GM19328 (cell line): ENCODE results near the gene CKMT1A.
"Not testable (repeated sequence)": the region's sequence is repeated elsewhere in the genome, so short reads cannot be mapped to it uniquely, and the experiment has no call there.

Source experiments
- ATAC-seq: cut with Tn5 transposase; IDR thresholded peaks from one replicate; pipeline ENCODE4 v1.9.1; 2021; ENCODE audit warnings: mild to moderate bottlenecking, moderate library complexity; ENCODE audit not compliant: unreplicated experiment

The CKMT1A gene

GRCh38 chr15:43746903-43747309 lies 53.2 kb downstream of the CKMT1A start:
- ATAC-seq: not testable (repeated sequence)

DNA sequence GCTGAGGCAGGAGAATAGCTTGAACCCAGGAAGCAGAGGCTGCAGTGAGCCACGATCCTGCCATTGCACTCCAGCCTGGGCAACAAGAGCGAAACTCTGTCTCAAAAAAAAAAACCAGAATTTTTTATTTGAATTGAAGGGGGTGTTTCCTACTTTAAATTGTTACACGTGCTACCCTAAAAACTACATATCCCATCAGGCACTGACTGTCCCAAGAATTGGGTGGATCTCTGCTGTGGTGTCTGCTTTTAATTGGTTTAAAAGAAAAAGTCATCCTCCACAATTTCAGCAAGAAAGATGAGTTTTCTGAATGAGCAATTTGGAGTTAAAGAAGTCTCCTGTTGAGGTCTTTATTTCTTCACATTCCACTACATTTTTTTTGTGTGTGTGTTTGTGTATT lies 54.7 kb downstream of the CKMT1A start:
- no peak for ATAC-seq
